ENCODE data around the gene CARD14.
"Not testable (repeated sequence)": the region's sequence is repeated elsewhere in the genome, so short reads cannot be mapped to it uniquely, and the experiment has no call there.

CARD14 gene

DNA sequence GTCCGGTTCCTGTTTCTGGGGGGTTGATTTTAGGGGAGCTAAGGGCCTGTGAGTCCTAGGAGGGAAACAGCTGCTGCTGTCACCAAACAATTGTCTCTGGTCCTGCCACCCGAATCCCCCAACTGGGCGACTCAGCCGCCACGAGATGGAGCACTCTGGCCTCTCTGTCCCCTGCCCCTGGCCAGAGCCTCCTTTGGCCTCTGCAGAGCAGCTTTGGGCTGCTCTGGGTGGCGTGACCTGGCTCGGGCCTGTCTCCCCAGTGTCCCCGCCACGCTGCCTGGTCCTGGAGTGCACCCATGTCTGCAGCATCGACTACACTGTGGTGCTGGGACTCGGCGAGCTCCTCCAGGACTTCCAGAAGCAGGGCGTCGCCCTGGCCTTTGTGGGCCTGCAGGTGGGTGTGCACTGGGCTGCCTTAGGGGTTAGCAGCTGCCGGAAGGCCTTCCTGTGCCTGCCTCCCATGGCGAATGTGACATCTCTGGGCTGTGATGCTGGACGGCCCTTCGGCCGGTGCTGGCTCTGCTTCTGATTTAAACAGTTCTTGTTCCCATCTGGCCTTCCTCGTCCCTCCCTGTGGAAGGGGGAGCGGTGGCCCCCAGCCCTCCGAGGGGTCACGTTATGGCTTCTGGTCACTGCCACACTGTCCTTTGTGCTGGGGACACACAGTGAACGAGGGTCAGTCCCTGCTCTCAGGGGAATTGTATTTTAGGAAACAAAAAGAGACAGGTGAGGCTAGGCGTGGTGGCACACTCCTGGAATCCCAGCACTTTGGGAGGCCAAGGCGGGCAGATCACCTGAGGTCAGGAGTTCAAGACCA lies 79.3 kb downstream of the CARD14 start:
- DNase-seq (ENCODE audit: low spot score), result no peak

GRCh38 chr17:80251966-80252365 lies 82.1 kb downstream of the CARD14 start:
- DNase-seq (ENCODE audit: low spot score), result no peak

DNA sequence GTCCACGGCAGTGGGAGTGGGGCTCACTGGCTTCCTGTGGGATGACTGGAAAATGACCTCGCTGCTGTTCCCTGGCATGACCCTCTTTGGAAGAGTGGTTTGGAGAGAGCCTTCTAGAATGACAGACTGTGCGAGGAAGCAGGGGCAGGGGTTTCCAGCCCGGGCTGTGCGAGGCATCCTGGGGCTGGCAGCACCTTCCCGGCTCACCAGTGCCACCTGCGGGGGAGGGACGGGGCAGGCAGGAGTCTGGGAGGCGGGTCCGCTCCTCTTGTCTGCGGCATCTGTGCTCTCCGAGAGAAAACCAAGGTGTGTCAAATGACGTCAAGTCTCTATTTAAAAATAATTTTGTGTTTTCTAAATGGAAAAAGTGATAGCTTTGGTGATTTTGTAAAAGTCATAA lies 83.0 kb downstream of the CARD14 start:
- no peak for DNase-seq (ENCODE audit: low spot score)

- no peak for DNase-seq (ENCODE audit: low spot score)
These were observed 84.0 kb downstream of the CARD14 start for GRCh38 chr17:80253631-80254395.

- peak; percentile 92 for DNase-seq (ENCODE audit: low spot score)
These were observed 84.8 kb downstream of the CARD14 start for GRCh38 chr17:80254396-80255251.

GRCh38 chr17:80256034-80256350 lies 86.2 kb downstream of the CARD14 start:
- DNase-seq (ENCODE audit: low spot score), result no peak

- no peak for DNase-seq (ENCODE audit: low spot score)
These were observed 87.9 kb downstream of the CARD14 start for GRCh38 chr17:80257716-80258213.

DNA sequence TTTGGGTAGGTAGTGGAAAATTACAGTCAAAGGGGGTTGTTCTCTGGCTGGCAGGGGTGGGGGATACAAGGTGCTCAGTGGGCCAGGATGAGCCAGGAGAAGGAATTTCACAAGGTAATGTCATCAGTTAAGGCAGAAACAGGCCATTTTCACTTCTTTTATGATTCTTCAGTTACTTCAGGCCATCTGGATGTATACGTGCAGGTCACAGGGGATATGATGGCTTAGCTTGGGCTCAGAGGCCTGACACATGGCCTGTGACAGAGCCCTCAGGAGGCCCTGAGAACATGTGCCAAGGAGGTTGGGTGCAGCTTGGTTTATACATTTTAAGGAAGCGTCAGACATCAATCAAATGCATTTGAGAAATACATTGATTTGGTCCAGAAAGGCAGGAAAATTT lies 88.5 kb downstream of the CARD14 start:
- not testable (repeated sequence) for DNase-seq (ENCODE audit: low spot score)
